ENCODE measurements around the gene TTC34. TPM values are rescaled to one million over a fixed set of nuclear protein-coding genes. Genes with fewer than 3 reads are reported as not detected.

The TTC34 gene
- total RNA-seq, 2 donors from 2014 or later, result 0.43 to 0.88 TPM

- Mint-ChIP-seq H3K27me3 (ENCODE audit: low read depth) (peaks cover 7% of the 10 kb centered on the region), H3K36me3 (ENCODE audit: insufficient read depth in 2 of 2) (peaks cover 0 to 2% of the 10 kb centered on the region in 2 donors)
Measured at GRCh38 chr1:2824999-2825398, 23.5 kb upstream of the TTC34 start.

GRCh38 chr1:2823921-2824610 is 22.6 kb upstream of the TTC34 start:
- peaks cover 7% of the 10 kb centered on the region for H3K27me3 Mint-ChIP-seq (ENCODE audit: low read depth)

More at GRCh38 chr1:2824999-2825398, 23.5 kb upstream of the TTC34 start:
- no peak overlapping the region for H3K27ac Mint-ChIP-seq
- no peak overlapping the region for H3K4me3 Mint-ChIP-seq
- ATAC-seq (replicated peaks in 1 of 2), result no peak
- no peak for DNase-seq
- H3K4me1 Mint-ChIP-seq (ENCODE audit: low read depth), result no peaks in the 10 kb centered on the region
- peaks cover 2 to 3% of the 10 kb centered on the region in 2 donors for H3K9me3 Mint-ChIP-seq

GRCh38 chr1:2822621-2823145 is 21.2 kb upstream of the TTC34 start:
- Mint-ChIP-seq H3K27me3 (ENCODE audit: low read depth) (peaks cover 7% of the 10 kb centered on the region), H3K4me3 (no peak overlapping the region), H3K36me3 (ENCODE audit: insufficient read depth in 2 of 2) (peaks cover 0 to 2% of the 10 kb centered on the region in 2 donors), H3K4me1 (ENCODE audit: low read depth) (no peaks in the 10 kb centered on the region), H3K27ac (no peak overlapping the region), H3K9me3 (peaks cover 2% of the 10 kb centered on the region in 2 donors)
- no peak for ATAC-seq (replicated peaks in 1 of 2)
- DNase-seq, result no peak

More at GRCh38 chr1:2823921-2824610, 22.6 kb upstream of the TTC34 start:
- H3K9me3 Mint-ChIP-seq, result peaks cover 2 to 3% of the 10 kb centered on the region in 2 donors
- peaks cover 0 to 2% of the 10 kb centered on the region in 2 donors for H3K36me3 Mint-ChIP-seq (ENCODE audit: insufficient read depth in 2 of 2)
- H3K4me1 Mint-ChIP-seq (ENCODE audit: low read depth), result no peaks in the 10 kb centered on the region
- ATAC-seq (replicated peaks in 1 of 2) (no peak), DNase-seq (no peak)
- H3K27ac Mint-ChIP-seq, result no peak overlapping the region
- H3K4me3 Mint-ChIP-seq, result no peak overlapping the region

- DNase-seq (peak; percentile 46 to 47), ATAC-seq (replicated peaks in 1 of 2) (peak; percentile 60 to 63)
- no peak overlapping the region for H3K27ac Mint-ChIP-seq
- no peaks in the 10 kb centered on the region for H3K36me3 Mint-ChIP-seq (ENCODE audit: insufficient read depth in 2 of 2)
- H3K27me3 Mint-ChIP-seq (ENCODE audit: low read depth), result peaks cover 7% of the 10 kb centered on the region
- H3K4me3 Mint-ChIP-seq, result no peak overlapping the region
- no peaks in the 10 kb centered on the region for H3K4me1 Mint-ChIP-seq (ENCODE audit: low read depth)
- no peaks in the 10 kb centered on the region for H3K9me3 Mint-ChIP-seq
Measured at GRCh38 chr1:2821966-2822620, 20.6 kb upstream of the TTC34 start.

- DNase-seq, result no peak
- Mint-ChIP-seq H3K9me3 (no peaks in the 10 kb centered on the region), H3K4me3 (no peak overlapping the region), H3K4me1 (ENCODE audit: low read depth) (no peaks in the 10 kb centered on the region), H3K36me3 (ENCODE audit: insufficient read depth in 2 of 2) (no peaks in the 10 kb centered on the region), H3K27ac (no peak overlapping the region), H3K27me3 (ENCODE audit: low read depth) (peaks cover 7% of the 10 kb centered on the region)
- no peak for ATAC-seq (replicated peaks in 1 of 2)
Measured at GRCh38 chr1:2821373-2821955, 20.0 kb upstream of the TTC34 start.

- no peaks in the 10 kb centered on the region for H3K4me1 Mint-ChIP-seq (ENCODE audit: low read depth)
- no peak for ATAC-seq (replicated peaks in 1 of 2)
- no peaks in the 10 kb centered on the region for H3K36me3 Mint-ChIP-seq (ENCODE audit: insufficient read depth in 2 of 2)
- peaks cover 7% of the 10 kb centered on the region for H3K27me3 Mint-ChIP-seq (ENCODE audit: low read depth)
- DNase-seq, result no peak
- no peak overlapping the region for H3K27ac Mint-ChIP-seq
- H3K4me3 Mint-ChIP-seq, result no peak overlapping the region
- no peaks in the 10 kb centered on the region for H3K9me3 Mint-ChIP-seq
Measured at GRCh38 chr1:2820731-2821372, 19.4 kb upstream of the TTC34 start.

GRCh38 chr1:2819831-2820730 is 18.6 kb upstream of the TTC34 start:
- no peak overlapping the region for H3K27ac Mint-ChIP-seq
- no peak for ATAC-seq (replicated peaks in 1 of 2)
- no peak overlapping the region for H3K4me3 Mint-ChIP-seq
- peaks cover 7% of the 10 kb centered on the region for H3K27me3 Mint-ChIP-seq (ENCODE audit: low read depth)
- no peaks in the 10 kb centered on the region for H3K36me3 Mint-ChIP-seq (ENCODE audit: insufficient read depth in 2 of 2)
- H3K9me3 Mint-ChIP-seq, result no peaks in the 10 kb centered on the region
- no peaks in the 10 kb centered on the region for H3K4me1 Mint-ChIP-seq (ENCODE audit: low read depth)
- DNase-seq, result no peak

- Mint-ChIP-seq H3K27ac (no peak overlapping the region), H3K4me1 (ENCODE audit: low read depth) (no peaks in the 10 kb centered on the region), H3K27me3 (ENCODE audit: low read depth) (peaks cover 6% of the 10 kb centered on the region), H3K36me3 (ENCODE audit: insufficient read depth in 2 of 2) (no peaks in the 10 kb centered on the region), H3K4me3 (no peak overlapping the region), H3K9me3 (no peaks in the 10 kb centered on the region)
- ATAC-seq (replicated peaks in 1 of 2), result no peak
- DNase-seq, result no peak
Measured at GRCh38 chr1:2819429-2819828, 17.9 kb upstream of the TTC34 start.

- Mint-ChIP-seq H3K4me1 (ENCODE audit: low read depth) (no peaks in the 10 kb centered on the region), H3K9me3 (no peaks in the 10 kb centered on the region), H3K27ac (no peak overlapping the region), H3K27me3 (ENCODE audit: low read depth) (no peaks in the 10 kb centered on the region), H3K4me3 (no peak overlapping the region), H3K36me3 (ENCODE audit: insufficient read depth in 2 of 2) (no peaks in the 10 kb centered on the region)
- no peak for ATAC-seq (replicated peaks in 1 of 2)
- no peak for DNase-seq
Measured at GRCh38 chr1:2817784-2818564, 16.5 kb upstream of the TTC34 start.

- H3K9me3 Mint-ChIP-seq, result no peaks in the 10 kb centered on the region
- H3K4me3 Mint-ChIP-seq, result no peak overlapping the region
- H3K36me3 Mint-ChIP-seq (ENCODE audit: insufficient read depth in 2 of 2), result no peaks in the 10 kb centered on the region
- no peak for DNase-seq
- no peaks in the 10 kb centered on the region for H3K4me1 Mint-ChIP-seq (ENCODE audit: low read depth)
- H3K27me3 Mint-ChIP-seq (ENCODE audit: low read depth), result no peaks in the 10 kb centered on the region
- ATAC-seq (replicated peaks in 1 of 2), result no peak
- H3K27ac Mint-ChIP-seq, result no peak overlapping the region
Measured at GRCh38 chr1:2816786-2817185, 15.3 kb upstream of the TTC34 start.

- Mint-ChIP-seq H3K36me3 (ENCODE audit: insufficient read depth in 2 of 2) (no peaks in the 10 kb centered on the region), H3K4me3 (no peak overlapping the region), H3K27ac (no peak overlapping the region), H3K4me1 (ENCODE audit: low read depth) (no peaks in the 10 kb centered on the region), H3K27me3 (ENCODE audit: low read depth) (no peaks in the 10 kb centered on the region), H3K9me3 (no peaks in the 10 kb centered on the region)
- DNase-seq (no peak), ATAC-seq (replicated peaks in 1 of 2) (no peak)
Measured at GRCh38 chr1:2815551-2815950, 14.1 kb upstream of the TTC34 start.
